M059J (cell line): Measurements from ENCODE around the gene TNFRSF14. TPM values are rescaled to one million over a fixed set of nuclear protein-coding genes. Genes with fewer than 3 reads are reported as not detected.

Experiments used
- DNase-seq: peaks from one replicate; pipeline ENCODE4 v3.0.0-alpha.2; 2012; ENCODE audit warnings: low read depth
- total RNA-seq: library from RNA; depleted of rRNA; stranded (reverse); fragments of >200 nt; shearing (Covaris generic); gene quantifications from 2 replicates; pipeline ENCODE4 v1.2.3, GENCODE V29; 2014; rRNA removed

Gene TNFRSF14
- total RNA-seq, result 4.6 and 13.9 TPM in 2 replicates

- peak; percentile 58 for DNase-seq
Observed at GRCh38 chr1:2556277-2556677, at the start of gene TNFRSF14. Gene TNFRSF14 (plus strand): TSS chr1:2556371. CDS start chr1:2556665, 294 bp downstream.

GRCh38 chr1:2506901-2507565 lies 49.1 kb upstream of the TNFRSF14 start:
- DNase-seq, result no peak

- no peak for DNase-seq
Observed at GRCh38 chr1:2507744-2508155, 48.4 kb upstream of the TNFRSF14 start.

GRCh38 chr1:2508180-2508579 lies 48.0 kb upstream of the TNFRSF14 start:
- DNase-seq, result no peak

- DNase-seq, result no peak
Observed at GRCh38 chr1:2508751-2509150, 47.4 kb upstream of the TNFRSF14 start.

GRCh38 chr1:2509589-2509988 lies 46.6 kb upstream of the TNFRSF14 start:
- DNase-seq, result no peak

- no peak for DNase-seq
Observed at GRCh38 chr1:2510366-2511155, 45.6 kb upstream of the TNFRSF14 start.

- no peak for DNase-seq
Observed at GRCh38 chr1:2512862-2513421, 43.2 kb upstream of the TNFRSF14 start.

GRCh38 chr1:2513939-2514652 lies 42.1 kb upstream of the TNFRSF14 start:
- DNase-seq, result no peak

GRCh38 chr1:2514863-2515762 lies 41.1 kb upstream of the TNFRSF14 start:
- DNase-seq, result no peak

GRCh38 chr1:2515763-2516080 lies 40.4 kb upstream of the TNFRSF14 start:
- DNase-seq, result no peak

- no peak for DNase-seq
Observed at GRCh38 chr1:2516124-2516523, 40.0 kb upstream of the TNFRSF14 start.

GRCh38 chr1:2516946-2517345 lies 39.2 kb upstream of the TNFRSF14 start:
- DNase-seq, result no peak

- no peak for DNase-seq
Observed at GRCh38 chr1:2517966-2518365, 38.2 kb upstream of the TNFRSF14 start.

- DNase-seq, result no peak
Observed at GRCh38 chr1:2518528-2518927, 37.6 kb upstream of the TNFRSF14 start.

GRCh38 chr1:2519029-2519685 lies 37.0 kb upstream of the TNFRSF14 start:
- DNase-seq, result no peak

- DNase-seq, result no peak
Observed at GRCh38 chr1:2519729-2520128, 36.4 kb upstream of the TNFRSF14 start.

GRCh38 chr1:2520206-2520605 lies 36.0 kb upstream of the TNFRSF14 start:
- DNase-seq, result no peak

GRCh38 chr1:2520806-2521205 lies 35.4 kb upstream of the TNFRSF14 start:
- no peak for DNase-seq

GRCh38 chr1:2522230-2522629 lies 33.9 kb upstream of the TNFRSF14 start:
- DNase-seq, result no peak
